ENCODE data around the gene KRTAP10-12. TPM values are rescaled to one million over a fixed set of nuclear protein-coding genes. Genes with fewer than 3 reads are reported as not detected.

The KRTAP10-12 gene
- total and polyA plus RNA-seq, 2 experiments from 2014 or later, result not detected

DNA sequence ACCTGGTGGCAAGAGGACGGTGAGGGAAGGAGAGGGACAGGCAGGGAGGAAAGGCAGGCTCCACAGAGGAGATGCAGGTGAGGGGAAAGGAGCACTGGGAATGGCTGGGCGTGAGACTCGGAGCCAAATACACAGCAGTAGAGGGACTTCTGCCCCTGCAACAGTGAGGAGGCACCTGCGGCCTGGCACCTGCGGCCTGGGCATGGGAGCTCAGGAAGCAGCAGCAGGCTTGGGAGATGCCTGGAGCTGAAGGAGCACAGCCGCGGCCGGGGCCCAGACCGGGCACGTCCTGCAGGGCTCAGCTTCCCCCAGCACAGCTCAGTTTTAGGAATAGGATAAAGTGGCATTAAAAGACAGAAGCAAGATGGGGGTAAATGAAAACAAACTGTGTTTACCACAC lies 35.3 kb downstream of the KRTAP10-12 start:
- Histone ChIP-seq H2AFZ (no peak overlapping the region), H3K4me3 (no peak overlapping the region), H3K79me2 (no peaks in the 10 kb centered on the region), H3K4me2 (no peak overlapping the region), H3K4me1 (ENCODE audit: insufficient read depth) (no peaks in the 10 kb centered on the region), H4K20me1 (ENCODE audit: insufficient read depth, poor library complexity, severe bottlenecking) (no peaks in the 10 kb centered on the region), H3K27me3 (no peaks in the 10 kb centered on the region), H3K36me3 (replicated peaks; ENCODE audit: insufficient read depth, low read depth) (no peaks in the 10 kb centered on the region), H3K27ac (no peak overlapping the region), H3K9me3 (ENCODE audit: low read depth) (no peaks in the 10 kb centered on the region), H3K9me2 (replicated peaks; ENCODE audit: insufficient read depth) (no peaks in the 10 kb centered on the region)
- WGBS (ENCODE audit: low lambda C conversion rate, missing lambda C conversion rate), result 94% methylated on average over 10 of the region's 10 CpGs
- no peak for DNase-seq (ENCODE audit: low spot score)
- TF ChIP-seq CTCF (IDR thresholded peaks at IDR 0.05; ENCODE audit: poor library complexity) (no peak), EZH2 (IDR thresholded peaks at IDR 0.05; ENCODE audit: borderline replicate concordance) (no peak), EZH2phosphoT487 (IDR thresholded peaks at IDR 0.05; ENCODE audit: low read depth, severe bottlenecking, unreplicated experiment) (no peak)

- H3K9me2 ChIP-seq (replicated peaks; ENCODE audit: insufficient read depth), result no peaks in the 10 kb centered on the region
- no peak for TF ChIP-seq EZH2 (IDR thresholded peaks at IDR 0.05; ENCODE audit: borderline replicate concordance)
- TF ChIP-seq EZH2phosphoT487 (IDR thresholded peaks at IDR 0.05; ENCODE audit: low read depth, severe bottlenecking, unreplicated experiment), result no peak
- no peak for TF ChIP-seq CTCF (IDR thresholded peaks at IDR 0.05; ENCODE audit: poor library complexity)
- H2AFZ ChIP-seq, result no peak overlapping the region
- DNase-seq (ENCODE audit: low spot score), result no peak
- H3K36me3 ChIP-seq (replicated peaks; ENCODE audit: insufficient read depth, low read depth), result no peaks in the 10 kb centered on the region
- no peaks in the 10 kb centered on the region for H3K27me3 ChIP-seq
- H3K79me2 ChIP-seq, result no peaks in the 10 kb centered on the region
- no peak overlapping the region for H3K27ac ChIP-seq
- no peak overlapping the region for H3K4me2 ChIP-seq
- no peak overlapping the region for H3K4me3 ChIP-seq
- no peaks in the 10 kb centered on the region for H3K4me1 ChIP-seq (ENCODE audit: insufficient read depth)
- H4K20me1 ChIP-seq (ENCODE audit: insufficient read depth, poor library complexity, severe bottlenecking), result no peaks in the 10 kb centered on the region
- 94% methylated on average over 11 of the region's 11 CpGs for WGBS (ENCODE audit: low lambda C conversion rate, missing lambda C conversion rate)
- H3K9me3 ChIP-seq (ENCODE audit: low read depth), result no peaks in the 10 kb centered on the region
Observed at GRCh38 chr21:44732956-44733355, 36.0 kb downstream of the KRTAP10-12 start.

GRCh38 chr21:44734026-44734745 lies 37.2 kb downstream of the KRTAP10-12 start:
- no peaks in the 10 kb centered on the region for H3K4me1 ChIP-seq (ENCODE audit: insufficient read depth)
- H3K9me3 ChIP-seq (ENCODE audit: low read depth), result no peaks in the 10 kb centered on the region
- H3K79me2 ChIP-seq, result no peaks in the 10 kb centered on the region
- H3K27me3 ChIP-seq, result no peaks in the 10 kb centered on the region
- DNase-seq (ENCODE audit: low spot score), result no peak
- no peaks in the 10 kb centered on the region for H4K20me1 ChIP-seq (ENCODE audit: insufficient read depth, poor library complexity, severe bottlenecking)
- TF ChIP-seq EZH2phosphoT487 (IDR thresholded peaks at IDR 0.05; ENCODE audit: low read depth, severe bottlenecking, unreplicated experiment) (no peak), EZH2 (IDR thresholded peaks at IDR 0.05; ENCODE audit: borderline replicate concordance) (no peak), CTCF (IDR thresholded peaks at IDR 0.05; ENCODE audit: poor library complexity) (no peak)
- WGBS (ENCODE audit: low lambda C conversion rate, missing lambda C conversion rate), result 92% methylated on average over 19 of the region's 21 CpGs
- H3K27ac ChIP-seq, result no peak overlapping the region
- H3K4me2 ChIP-seq, result no peak overlapping the region
- H3K9me2 ChIP-seq (replicated peaks; ENCODE audit: insufficient read depth), result no peaks in the 10 kb centered on the region
- H3K36me3 ChIP-seq (replicated peaks; ENCODE audit: insufficient read depth, low read depth), result no peaks in the 10 kb centered on the region
- H2AFZ ChIP-seq, result no peak overlapping the region
- H3K4me3 ChIP-seq, result no peak overlapping the region
